GM21360 (cell line): ENCODE data around the gene CELF2.
"Not testable (repeated sequence)": the region's sequence is repeated elsewhere in the genome, so short reads cannot be mapped to it uniquely, and the experiment has no call there.

Experiments used
- ATAC-seq: cut with Tn5 transposase; IDR thresholded peaks from one replicate; pipeline ENCODE4 v1.9.1; 2021; ENCODE audit warnings: mild to moderate bottlenecking, moderate library complexity; ENCODE audit not compliant: unreplicated experiment

Gene CELF2

GRCh38 chr10:11336722-11337162 is 319.1 kb downstream of the CELF2 start:
- no peak for ATAC-seq

DNA sequence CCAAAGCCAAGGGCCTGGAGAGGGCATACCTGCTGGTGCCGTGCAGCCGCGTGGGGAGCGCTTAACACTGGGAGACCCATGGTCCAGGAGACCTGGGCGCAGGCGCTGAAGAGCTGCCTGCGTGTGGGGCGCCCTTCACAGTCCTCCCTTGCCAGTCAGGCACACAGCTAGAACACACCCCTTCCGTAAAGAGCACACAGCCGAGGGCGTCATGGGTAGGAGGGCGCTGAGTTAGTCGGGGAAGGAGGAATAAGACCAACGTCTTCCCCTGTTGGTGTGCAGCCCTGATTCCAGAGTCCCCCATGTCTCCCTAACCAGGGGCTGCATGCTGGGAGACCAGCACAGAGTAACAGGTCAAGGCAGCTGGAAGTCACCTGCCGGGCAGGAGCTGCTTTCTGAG is 319.8 kb downstream of the CELF2 start:
- no peak for ATAC-seq

DNA sequence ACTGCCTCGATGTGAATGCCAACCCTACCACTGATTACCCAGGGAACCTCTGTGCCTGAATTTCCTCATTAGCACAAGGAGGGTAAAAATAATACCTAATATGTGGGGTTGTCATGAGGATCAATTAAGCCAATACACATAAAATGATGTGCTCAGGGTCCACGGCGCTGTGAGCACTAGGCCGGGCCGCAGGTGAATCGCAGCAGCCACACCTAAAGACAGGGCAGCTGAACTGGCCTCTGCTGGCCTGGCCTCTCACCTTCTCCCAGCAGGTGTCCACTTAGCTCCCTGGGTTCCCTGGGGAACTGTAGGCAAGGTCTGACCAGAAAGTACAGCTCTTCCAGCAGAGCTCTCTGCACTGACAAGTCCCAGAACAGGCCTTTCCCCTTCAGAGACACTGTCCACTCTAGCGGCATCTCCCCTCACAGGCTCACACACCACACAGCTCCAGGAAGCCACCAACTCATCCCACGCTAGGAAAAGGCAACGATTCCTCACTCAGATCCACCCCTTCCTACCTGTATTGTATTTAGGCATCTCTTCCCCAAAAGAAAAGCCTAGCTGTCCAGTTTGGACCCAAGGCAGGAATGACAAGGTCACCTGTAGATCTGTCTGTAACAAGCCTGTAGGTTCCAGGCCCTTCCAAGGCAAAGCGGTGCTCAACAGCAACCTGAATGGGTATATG is 320.6 kb downstream of the CELF2 start:
- ATAC-seq, result no peak

DNA sequence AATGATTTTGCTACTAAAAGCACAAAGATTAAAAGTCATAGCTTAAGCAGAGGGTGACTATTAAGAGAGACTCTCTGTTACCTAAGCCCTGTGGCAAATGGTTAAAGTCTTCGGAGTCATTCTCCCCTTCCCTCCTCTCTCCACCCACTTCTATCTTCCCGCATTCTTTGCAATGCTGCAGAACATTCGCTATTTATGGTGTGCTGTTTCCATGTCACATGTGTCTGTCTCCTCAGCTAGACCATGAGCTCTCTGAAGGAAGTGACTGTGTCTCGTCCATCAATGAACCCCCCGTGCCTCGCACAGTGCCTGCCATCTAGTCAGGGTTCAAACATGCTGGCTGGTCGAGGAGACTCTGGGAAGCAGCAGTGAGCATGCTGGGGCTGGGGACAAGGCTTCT is 321.3 kb downstream of the CELF2 start:
- ATAC-seq, result no peak

- no peak for ATAC-seq
These were observed 322.0 kb downstream of the CELF2 start for GRCh38 chr10:11339660-11340059.

GRCh38 chr10:11341283-11341960 is 323.8 kb downstream of the CELF2 start:
- no peak for ATAC-seq

- no peak for ATAC-seq
These were observed 326.4 kb downstream of the CELF2 start for GRCh38 chr10:11344081-11344480.

- no peak for ATAC-seq
These were observed 326.9 kb downstream of the CELF2 start for GRCh38 chr10:11344550-11344949.

DNA sequence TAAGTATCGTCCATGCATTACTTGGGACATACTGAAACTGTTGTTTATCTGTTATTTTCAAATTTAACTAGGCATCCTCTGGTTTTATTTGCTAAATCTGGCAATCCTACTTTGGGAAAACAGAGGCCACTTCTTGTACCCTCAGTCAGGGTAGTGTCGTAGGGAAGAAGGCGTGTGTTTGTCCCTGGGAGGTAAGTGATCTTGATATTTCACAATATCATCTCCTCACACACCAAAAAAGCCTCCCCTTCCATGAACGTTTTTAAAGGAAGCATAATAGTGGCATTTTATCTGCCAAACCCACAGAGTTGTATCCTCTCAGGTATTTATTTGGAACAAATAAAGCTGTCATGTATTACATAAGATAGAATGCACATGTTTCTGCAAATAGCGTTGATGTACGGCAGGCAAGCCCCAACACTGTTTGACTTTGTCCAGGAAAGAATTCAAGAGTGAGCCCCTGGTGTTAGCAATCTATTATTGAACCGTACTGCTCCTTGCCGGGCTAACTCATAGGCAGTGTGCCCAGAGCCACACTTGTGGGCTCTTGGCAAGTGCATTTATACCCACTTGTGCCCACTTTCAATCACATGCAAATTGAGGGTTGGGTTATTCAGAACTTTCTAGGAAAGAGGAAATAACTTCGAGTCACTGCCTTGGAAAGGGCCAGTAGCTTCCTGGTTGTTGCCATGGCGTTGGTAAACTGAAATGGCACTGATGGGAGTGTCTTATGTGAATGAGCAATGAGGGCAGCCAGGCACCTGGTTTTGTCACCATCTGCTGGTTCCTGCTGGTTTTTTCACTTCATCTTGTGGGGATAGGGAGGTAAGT is 327.8 kb downstream of the CELF2 start:
- ATAC-seq, result no peak

GRCh38 chr10:11347580-11347979 is 329.9 kb downstream of the CELF2 start:
- not testable (repeated sequence) for ATAC-seq

- ATAC-seq, result no peak
These were observed 334.1 kb downstream of the CELF2 start for GRCh38 chr10:11351801-11352200.

- no peak for ATAC-seq
These were observed 335.6 kb downstream of the CELF2 start for GRCh38 chr10:11353006-11353896.

DNA sequence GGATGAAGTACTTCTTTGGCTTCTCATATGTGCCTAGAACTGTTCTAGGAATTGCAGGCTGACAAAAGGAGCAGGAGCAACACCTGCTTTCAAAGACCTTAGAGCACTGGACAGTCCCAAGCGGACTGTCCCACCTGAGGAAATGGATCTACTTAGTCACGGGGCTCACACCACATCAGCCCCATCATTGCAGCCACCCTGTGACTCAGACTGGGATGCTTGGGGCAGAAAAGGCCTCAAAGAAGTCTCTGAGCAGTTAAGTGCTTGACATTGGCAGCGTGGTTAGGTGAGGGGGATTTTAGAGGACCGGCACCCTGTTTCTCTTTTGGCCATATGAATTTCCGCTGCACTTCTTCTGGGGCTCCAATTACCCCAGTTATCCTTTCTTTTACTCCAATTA is 337.2 kb downstream of the CELF2 start:
- no peak for ATAC-seq

GRCh38 chr10:11355592-11355991 is 337.9 kb downstream of the CELF2 start:
- ATAC-seq, result no peak

GRCh38 chr10:11357439-11357838 is 339.8 kb downstream of the CELF2 start:
- ATAC-seq, result no peak

GRCh38 chr10:11358011-11358410 is 340.3 kb downstream of the CELF2 start:
- ATAC-seq, result no peak

DNA sequence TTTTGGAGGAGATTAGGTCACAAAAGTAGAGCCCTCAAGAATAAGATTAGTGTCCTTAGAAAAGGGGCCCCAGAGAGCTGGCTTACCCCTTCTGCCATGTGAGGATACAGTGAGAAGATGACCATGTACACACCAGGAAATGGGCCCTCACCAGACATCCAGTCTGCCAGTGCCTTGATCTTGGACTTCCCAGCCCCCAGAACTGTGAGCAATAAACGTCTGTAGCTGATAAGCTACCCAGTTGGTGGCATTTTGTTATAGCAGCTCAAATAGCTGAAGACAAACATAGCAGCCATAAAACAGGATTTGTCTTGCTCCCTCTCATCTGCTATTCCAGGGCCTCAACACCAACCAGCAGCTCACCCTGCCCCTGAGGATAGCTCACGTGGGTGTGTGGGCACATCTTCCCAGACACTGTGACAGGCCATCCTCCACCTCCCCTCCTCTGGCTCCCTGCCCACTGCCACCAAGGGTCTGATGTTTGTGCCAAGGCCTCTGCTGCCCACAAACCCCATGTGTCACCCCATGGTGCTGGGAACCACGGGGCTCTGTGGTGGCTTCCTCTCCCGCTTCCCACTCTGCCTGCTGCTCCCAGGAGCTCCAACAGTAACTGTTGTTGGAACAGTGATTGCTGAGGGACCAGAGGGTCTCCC is 341.4 kb downstream of the CELF2 start:
- no peak for ATAC-seq

DNA sequence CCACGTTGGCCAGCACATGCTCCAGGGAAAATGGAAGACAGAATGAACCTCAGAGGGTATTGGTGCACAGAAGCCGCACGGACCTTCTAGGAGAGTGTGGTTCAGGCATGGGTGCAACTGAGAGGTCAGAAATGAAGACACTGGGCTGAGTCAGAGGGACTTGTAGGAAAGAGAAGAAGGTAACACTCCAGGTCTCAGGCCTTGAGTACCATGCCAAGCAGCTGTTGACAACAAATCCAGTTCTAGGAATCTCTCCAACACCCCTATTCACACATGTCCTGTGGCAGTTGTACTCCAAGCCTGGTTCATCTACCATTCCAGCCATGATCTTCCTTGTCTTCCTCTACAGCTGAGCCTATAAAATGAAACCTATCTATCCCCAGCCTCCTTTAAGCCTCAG is 342.2 kb downstream of the CELF2 start:
- ATAC-seq, result no peak

DNA sequence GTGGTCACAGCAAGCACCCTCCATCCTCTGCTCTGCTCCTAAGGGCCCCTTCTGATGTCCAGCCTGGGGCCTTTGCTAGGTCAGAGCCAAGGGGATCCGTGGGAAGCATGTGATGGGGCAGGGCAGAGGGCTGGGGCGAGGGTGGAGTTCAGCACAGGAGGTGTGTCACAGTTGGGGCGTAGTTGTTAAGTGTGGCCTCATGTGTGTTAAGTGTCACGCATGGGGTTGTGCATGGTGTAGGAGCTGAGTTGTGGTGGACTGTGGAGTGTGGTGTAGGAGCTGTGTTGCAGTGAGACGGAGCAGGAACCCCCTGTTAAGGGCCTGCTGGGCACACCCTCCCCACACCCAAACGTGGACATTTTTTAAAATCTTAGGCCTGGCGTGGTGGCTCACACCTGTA is 345.8 kb downstream of the CELF2 start:
- no peak for ATAC-seq

DNA sequence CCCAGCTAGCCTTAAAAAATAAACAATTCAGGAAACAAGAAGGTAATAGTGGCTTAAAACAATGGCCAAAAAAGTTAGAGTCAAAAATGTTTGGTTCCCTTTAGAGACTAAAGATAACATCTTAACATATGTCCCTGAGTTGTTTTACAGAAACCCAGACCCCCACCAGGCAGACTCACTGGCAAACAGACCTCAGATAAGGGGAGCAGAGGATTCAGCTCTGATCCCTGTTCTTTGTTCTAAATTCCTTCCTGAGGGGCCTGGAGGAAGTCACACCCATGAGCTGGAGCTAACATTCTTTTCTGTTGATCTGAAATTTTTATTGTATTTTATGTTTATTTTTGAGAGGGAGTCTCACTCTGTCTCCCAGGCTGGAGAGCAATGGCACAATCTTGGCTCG is 346.6 kb downstream of the CELF2 start:
- ATAC-seq, result no peak
